Neuronal stem cell (in vitro differentiated cells): ENCODE data around the gene GPC5.

Experiments
- DNase-seq: peaks from one replicate; pipeline ENCODE4 v3.0.0-alpha.2; 2013; ENCODE audit warnings: low spot score
- H2AFZ ChIP-seq: one replicate; pipeline ENCODE4 v1.6.1; 2013; ENCODE audit warnings: mild to moderate bottlenecking, low read length, inconsistent platforms
- H2AK5ac ChIP-seq: 2 replicates; pipeline ENCODE4 v1.6.1; 2013; ENCODE audit warnings: low read depth, mild to moderate bottlenecking, inconsistent platforms, low read length, moderate library complexity, mixed read lengths
- H2BK120ac ChIP-seq: 2 replicates; pipeline ENCODE4 v1.6.1; 2013; ENCODE audit warnings: low read depth, mild to moderate bottlenecking, inconsistent platforms, low read length, moderate library complexity, mixed read lengths
- H2BK12ac ChIP-seq: one replicate; pipeline ENCODE4 v1.6.1; 2013; ENCODE audit warnings: low read length, inconsistent platforms
- H2BK15ac ChIP-seq: 2 replicates; pipeline ENCODE4 v1.6.1; 2013; ENCODE audit warnings: mild to moderate bottlenecking, low read length, inconsistent platforms, mixed read lengths
- H2BK5ac ChIP-seq: one replicate; pipeline ENCODE4 v1.6.1; 2013; ENCODE audit warnings: inconsistent platforms, mild to moderate bottlenecking, low read length, moderate library complexity
- H3K14ac ChIP-seq: one replicate; pipeline ENCODE4 v1.6.1; 2013; ENCODE audit warnings: low read length, inconsistent platforms
- H3K18ac ChIP-seq: 2 replicates; pipeline ENCODE4 v1.6.1; 2013; ENCODE audit warnings: low read length, inconsistent platforms
- H3K23ac ChIP-seq: 2 replicates; pipeline ENCODE4 v1.6.1; 2013; ENCODE audit warnings: low read depth, mild to moderate bottlenecking, mixed read lengths, low read length, inconsistent platforms; ENCODE audit not compliant: poor library complexity
- H3K27ac ChIP-seq: replicated peaks from 3 replicates; pipeline ENCODE4 v1.5.1; 2013; ENCODE audit warnings: low read length, inconsistent platforms
- H3K27me3 ChIP-seq, 3 experiments: 2 replicates each; pipeline ENCODE4 v1.6.1; 2013; ENCODE audit warnings: low read length in 3 of 3, mild to moderate bottlenecking in 2 of 3, inconsistent platforms in 1 of 3, low read depth in 1 of 3, mixed read lengths in 1 of 3, moderate library complexity in 1 of 3; ENCODE audit not compliant: control insufficient read depth in 3 of 3, insufficient read depth in 3 of 3
- H3K36me3 ChIP-seq, 2 donors: replicated peaks in 1 of 2; 2 replicates each; pipeline ENCODE4 v1.6.1; 2013; ENCODE audit warnings: low read length in 2 of 2; ENCODE audit not compliant: control insufficient read depth in 2 of 2, insufficient read depth in 2 of 2
- H3K4ac ChIP-seq: 2 replicates; pipeline ENCODE4 v1.6.1; 2013; ENCODE audit warnings: inconsistent platforms, mild to moderate bottlenecking, low read length, moderate library complexity
- H3K4me1 ChIP-seq, 2 donors: 1 replicate in 1 of 2; 2 replicates in 1 of 2; pipeline ENCODE4 v1.6.1; 2013; ENCODE audit warnings: low read length in 2 of 2, low read depth in 1 of 2; ENCODE audit not compliant: control insufficient read depth in 2 of 2, insufficient read depth in 1 of 2
- H3K4me2 ChIP-seq: one replicate; pipeline ENCODE4 v1.6.1; 2013; ENCODE audit warnings: mild to moderate bottlenecking, low read length, inconsistent platforms; ENCODE audit not compliant: insufficient read depth, poor library complexity, severe bottlenecking
- H3K4me3 ChIP-seq, 2 donors: 2 replicates each; pipeline ENCODE4 v1.5.1; 2013; ENCODE audit warnings: low read length in 2 of 2, mild to moderate bottlenecking in 2 of 2, inconsistent platforms in 1 of 2, moderate library complexity in 1 of 2
- H3K79me1 ChIP-seq: one replicate; pipeline ENCODE4 v1.6.1; 2013; ENCODE audit warnings: low read depth, mild to moderate bottlenecking, inconsistent platforms, low read length, moderate library complexity
- H3K9ac ChIP-seq: one replicate; pipeline ENCODE4 v1.6.1; 2013; ENCODE audit warnings: mild to moderate bottlenecking, low read depth, low read length, inconsistent platforms; ENCODE audit not compliant: poor library complexity
- H3K9me3 ChIP-seq, 2 donors: replicated peaks in 1 of 2; 2 replicates each; pipeline versions ENCODE3 to v1.6.1; 2013; ENCODE audit warnings: low read length in 2 of 2, mild to moderate bottlenecking in 2 of 2, inconsistent platforms in 1 of 2, low read depth in 1 of 2, mixed read lengths in 1 of 2, moderate library complexity in 1 of 2; ENCODE audit not compliant: control insufficient read depth in 2 of 2, insufficient read depth in 1 of 2
- H4K8ac ChIP-seq: one replicate; pipeline ENCODE4 v1.6.1; 2013; ENCODE audit warnings: low read depth, mild to moderate bottlenecking, inconsistent platforms, low read length, moderate library complexity
- H4K91ac ChIP-seq: one replicate; pipeline ENCODE4 v1.6.1; 2013; ENCODE audit warnings: low read length, low read depth, mild to moderate bottlenecking, inconsistent platforms; ENCODE audit not compliant: poor library complexity
- WGBS, 2 donors: extraction: QIAGEN DNeasy Blood & Tissue Kit; methylation state at CpG; one replicate each; pipeline ENCODE4 v1.1.7; 2013; ENCODE audit warnings: missing lambda C conversion rate in 2 of 2, mixed read lengths in 1 of 2; ENCODE audit not compliant: insufficient read length in 2 of 2, insufficient replicate concordance in 1 of 2; ENCODE audit errors: extremely low coverage in 2 of 2; 5-methylcytosine and 5-hydroxymethylcytosine counted together

GPC5 gene

GRCh38 chr13:91510058-91510457 lies 111.6 kb downstream of the GPC5 start:
- Histone ChIP-seq H3K79me1 (no peaks in the 10 kb centered on the region), H3K9ac (no peak overlapping the region), H3K9me3 (no peaks in the 10 kb centered on the region), H3K18ac (no peak overlapping the region), H4K8ac (no peak overlapping the region), H2BK5ac (no peak overlapping the region), H2BK120ac (no peak overlapping the region), H2AFZ (no peak overlapping the region), H4K91ac (no peak overlapping the region), H3K36me3 (no peaks in the 10 kb centered on the region), H2AK5ac (no peak overlapping the region), H3K4me1 (no peaks in the 10 kb centered on the region), H3K4ac (no peak overlapping the region), H2BK12ac (no peak overlapping the region), H3K27me3 (no peaks in the 10 kb centered on the region), H3K27ac (no peak overlapping the region), H3K4me2 (no peak overlapping the region), H3K23ac (no peak overlapping the region), H3K4me3 (no peak overlapping the region), H3K14ac (no peak overlapping the region), H2BK15ac (no peak overlapping the region)
- WGBS, 2 donors: no CpG with 5 or more reads among the region's 2 CpGs
- DNase-seq: no peak

- no peaks in the 10 kb centered on the region for H3K36me3 ChIP-seq
- H3K4me2 ChIP-seq: no peak overlapping the region
- no peaks in the 10 kb centered on the region for H3K9me3 ChIP-seq
- no CpG with 5 or more reads among the region's 1 CpG for WGBS, 2 donors
- no peak overlapping the region for H2BK5ac ChIP-seq
- H2BK15ac ChIP-seq: no peak overlapping the region
- H2BK120ac ChIP-seq: no peak overlapping the region
- H4K91ac ChIP-seq: no peak overlapping the region
- H2BK12ac ChIP-seq: no peak overlapping the region
- H3K23ac ChIP-seq: no peak overlapping the region
- H4K8ac ChIP-seq: no peak overlapping the region
- no peaks in the 10 kb centered on the region for H3K79me1 ChIP-seq
- H3K4me3 ChIP-seq: no peak overlapping the region
- H3K4me1 ChIP-seq: no peaks in the 10 kb centered on the region
- no peak overlapping the region for H3K4ac ChIP-seq
- H3K14ac ChIP-seq: no peak overlapping the region
- no peak overlapping the region for H2AFZ ChIP-seq
- no peak for DNase-seq
- H3K27me3 ChIP-seq: no peaks in the 10 kb centered on the region
- H3K18ac ChIP-seq: no peak overlapping the region
- H3K9ac ChIP-seq: no peak overlapping the region
- no peak overlapping the region for H2AK5ac ChIP-seq
- no peak overlapping the region for H3K27ac ChIP-seq
These were observed 115.4 kb downstream of the GPC5 start for GRCh38 chr13:91513790-91514189.

- Histone ChIP-seq H3K14ac (no peak overlapping the region), H3K4me2 (no peak overlapping the region), H2BK5ac (no peak overlapping the region), H3K4me3 (peak overlapping the region in 1 of 2 donors; percentile 55), H2AFZ (no peak overlapping the region), H3K27ac (no peak overlapping the region), H2AK5ac (no peak overlapping the region), H2BK12ac (no peak overlapping the region), H3K79me1 (no peaks in the 10 kb centered on the region), H2BK15ac (no peak overlapping the region), H3K4me1 (no peaks in the 10 kb centered on the region), H3K9ac (no peak overlapping the region), H3K27me3 (no peaks in the 10 kb centered on the region), H3K36me3 (no peaks in the 10 kb centered on the region), H2BK120ac (no peak overlapping the region), H3K9me3 (no peaks in the 10 kb centered on the region), H3K23ac (no peak overlapping the region), H4K8ac (no peak overlapping the region), H3K4ac (no peak overlapping the region), H4K91ac (no peak overlapping the region), H3K18ac (no peak overlapping the region)
- DNase-seq: no peak
- WGBS, 2 donors: no CpG with 5 or more reads among the region's 3 CpGs
These were observed 118.4 kb downstream of the GPC5 start for GRCh38 chr13:91516799-91517198.

- no peak overlapping the region for H2BK12ac ChIP-seq
- H2BK5ac ChIP-seq: no peak overlapping the region
- no peak overlapping the region for H2AK5ac ChIP-seq
- H3K23ac ChIP-seq: no peak overlapping the region
- H3K27ac ChIP-seq: no peak overlapping the region
- H4K8ac ChIP-seq: no peak overlapping the region
- H3K4me3 ChIP-seq: no peak overlapping the region
- no peak overlapping the region for H4K91ac ChIP-seq
- H2BK15ac ChIP-seq: no peak overlapping the region
- no peak overlapping the region for H3K4ac ChIP-seq
- no peak for DNase-seq
- no peaks in the 10 kb centered on the region for H3K36me3 ChIP-seq
- H3K4me1 ChIP-seq: no peaks in the 10 kb centered on the region
- no peaks in the 10 kb centered on the region for H3K79me1 ChIP-seq
- no peak overlapping the region for H3K4me2 ChIP-seq
- no peak overlapping the region for H3K14ac ChIP-seq
- H3K27me3 ChIP-seq: no peaks in the 10 kb centered on the region
- no peak overlapping the region for H2AFZ ChIP-seq
- H3K9me3 ChIP-seq: no peaks in the 10 kb centered on the region
- no peak overlapping the region for H3K18ac ChIP-seq
- no peak overlapping the region for H2BK120ac ChIP-seq
- no peak overlapping the region for H3K9ac ChIP-seq
These were observed 122.5 kb downstream of the GPC5 start for GRCh38 chr13:91520952-91521351.
